Right lobe of liver (tissue), 6 donors: Measurements from ENCODE around the gene SSUH2. TPM values are rescaled to one million over a fixed set of nuclear protein-coding genes. Genes with fewer than 3 reads are reported as not detected.
"Not testable (repeated sequence)": the region's sequence is repeated elsewhere in the genome, so short reads cannot be mapped to it uniquely, and the experiment has no call there.

Source experiments
- ATAC-seq, 4 donors: fragments of 200-7000 bp; cut with Tn5 transposase; one replicate each; pipeline ENCODE4 v1.9.1; 2020; ENCODE audit warnings: mild to moderate bottlenecking in 4 of 4, moderate library complexity in 4 of 4
- DNase-seq, 3 donors: peaks; one replicate each; pipeline ENCODE4 v3.0.0-alpha.2; 2020
- H3K27ac ChIP-seq, 3 donors: fragments of 200-600 bp; one replicate each; pipeline ENCODE4 v1.8.0; 2022
- H3K27me3 ChIP-seq, 2 donors: fragments of 200-600 bp; one replicate each; pipeline ENCODE4 v1.8.0; 2022
- H3K36me3 ChIP-seq, 4 donors: fragments of 200-600 bp; sonication (generic) in 1 of 4; one replicate each; pipeline versions ENCODE4 v1.5.1 to v1.8.0; 2017 to 2022; ENCODE audit warnings: control low read depth in 1 of 4
- H3K4me1 ChIP-seq, 4 donors: fragments of 200-600 bp; sonication (generic) in 1 of 4; one replicate each; pipeline versions ENCODE4 v1.5.1 to v1.8.0; 2017 to 2022; ENCODE audit warnings: control low read depth in 1 of 4
- H3K4me3 ChIP-seq, 3 donors: fragments of 200-600 bp; one replicate each; pipeline ENCODE4 v1.8.0; 2022
- H3K9me3 ChIP-seq, 4 donors: fragments of 200-600 bp; sonication (generic) in 1 of 4; one replicate each; pipeline versions ENCODE4 v1.5.1 to v1.8.0; 2017 to 2022; ENCODE audit warnings: control low read depth in 1 of 4
- CTCF ChIP-seq, 4 donors: fragments of 200-600 bp in 3 of 4; fragments of 450-650 bp in 1 of 4; IDR thresholded peaks; one replicate each; pipeline versions ENCODE4 v1.5.1 to v1.8.0; 2016 to 2022; ENCODE audit warnings: antibody characterized with exemption in 4 of 4, mild to moderate bottlenecking in 2 of 4
- POLR2A ChIP-seq: fragments of 450-650 bp; IDR thresholded peaks from one replicate; pipeline ENCODE4 v1.6.1; 2017; ENCODE audit warnings: antibody characterized with exemption, mild to moderate bottlenecking
- WGBS: methylation state at CpG from one replicate; pipeline ENCODE4 v1.1.6; 2018; ENCODE audit warnings: low coverage, low lambda C conversion rate; ENCODE audit not compliant: insufficient coverage; ENCODE audit errors: missing lambda C conversion rate; 5-methylcytosine and 5-hydroxymethylcytosine counted together
- intact Hi-C, 2 donors: fragments of 100-400 bp; cut with DNase I; formaldehyde crosslinking; loops; one replicate each; pipeline versions ENCODE4 v1.11.2 to v1.14.1; 2022
- total RNA-seq, 6 experiments: library from RNA; depleted of rRNA in 2 of 6; stranded (reverse); fragments of >200 nt in 2 of 6; fragmentation: NEBNext Ultra II Directional in 3 of 6; extraction: Animal tissue kit (Norgen Biotek cat#: 25700) in 3 of 6; gene quantifications; one replicate each; pipeline versions ENCODE4 v1.1.0 to v1.2.4, GENCODE V29; 2016 to 2023
- donor health status: DM: no; HTN: yes; CAD: no.
- donor health status: DM: no; HTN: no; CAD: no.
- donor health status: DM: no; HTN: no; CAD: no.
- donor health status: DM: no; HTN: yes; CAD: no.
- donor health status: DM: no; HTN: yes; CAD: no.

SSUH2 gene
- total RNA-seq, 6 experiments from 2014 or later: 0.09 to 2.0 (median 1.1) TPM; not detected in 1

GRCh38 chr3:8656240-8656639, 11.6 kb upstream of the SSUH2 start:
- no peaks in the 10 kb centered on the region for H3K4me1 ChIP-seq
- no peak for TF ChIP-seq CTCF (IDR thresholded peaks at IDR 0.05)
- TF ChIP-seq POLR2A: no peak
- WGBS: 76% methylated on average over 7 of the region's 8 CpGs
- H3K9me3 ChIP-seq: no peaks in the 10 kb centered on the region
- H3K4me3 ChIP-seq: no peak overlapping the region
- no peak overlapping the region for H3K27ac ChIP-seq
- DNase-seq (no peak), ATAC-seq (no peak)
- no peaks in the 10 kb centered on the region for H3K36me3 ChIP-seq
- intact Hi-C loops: no loop called here
- no peaks in the 10 kb centered on the region for H3K27me3 ChIP-seq

- DNase-seq (no peak), ATAC-seq (no peak)
- H3K27me3 ChIP-seq: no peaks in the 10 kb centered on the region
Measured at GRCh38 chr3:8655387-8655835, 10.8 kb upstream of the SSUH2 start.

GRCh38 chr3:8654572-8655329, 10.2 kb upstream of the SSUH2 start:
- H3K4me1 ChIP-seq, DNase-seq, ATAC-seq, H3K9me3 ChIP-seq, H3K27ac ChIP-seq, H3K36me3 ChIP-seq, intact Hi-C loops, H3K27me3 ChIP-seq, H3K4me3 ChIP-seq: not testable (repeated sequence)
- WGBS: 85% methylated on average over 4 of the region's 6 CpGs

More at GRCh38 chr3:8655387-8655835, 10.8 kb upstream of the SSUH2 start:
- WGBS: 49% methylated on average over 9 of the region's 10 CpGs
- intact Hi-C loops: no loop called here
- TF ChIP-seq CTCF (IDR thresholded peaks at IDR 0.05) (no peak), POLR2A (no peak)
- no peak overlapping the region for H3K27ac ChIP-seq
- H3K36me3 ChIP-seq: no peaks in the 10 kb centered on the region
- no peak overlapping the region for H3K4me3 ChIP-seq
- no peaks in the 10 kb centered on the region for H3K9me3 ChIP-seq
- H3K4me1 ChIP-seq: no peaks in the 10 kb centered on the region

GRCh38 chr3:8653800-8654408, 9.3 kb upstream of the SSUH2 start:
- H3K4me3 ChIP-seq: no peak overlapping the region
- TF ChIP-seq CTCF (IDR thresholded peaks at IDR 0.05): no peak
- TF ChIP-seq POLR2A: no peak
- no peaks in the 10 kb centered on the region for H3K9me3 ChIP-seq
- no peak for ATAC-seq
- no peak for DNase-seq
- H3K4me1 ChIP-seq: no peaks in the 10 kb centered on the region
- no peaks in the 10 kb centered on the region for H3K36me3 ChIP-seq
- WGBS: 89% methylated on average over 8 of the region's 8 CpGs
- H3K27ac ChIP-seq: no peak overlapping the region
- intact Hi-C loops: no loop called here
- H3K27me3 ChIP-seq: no peaks in the 10 kb centered on the region

DNA sequence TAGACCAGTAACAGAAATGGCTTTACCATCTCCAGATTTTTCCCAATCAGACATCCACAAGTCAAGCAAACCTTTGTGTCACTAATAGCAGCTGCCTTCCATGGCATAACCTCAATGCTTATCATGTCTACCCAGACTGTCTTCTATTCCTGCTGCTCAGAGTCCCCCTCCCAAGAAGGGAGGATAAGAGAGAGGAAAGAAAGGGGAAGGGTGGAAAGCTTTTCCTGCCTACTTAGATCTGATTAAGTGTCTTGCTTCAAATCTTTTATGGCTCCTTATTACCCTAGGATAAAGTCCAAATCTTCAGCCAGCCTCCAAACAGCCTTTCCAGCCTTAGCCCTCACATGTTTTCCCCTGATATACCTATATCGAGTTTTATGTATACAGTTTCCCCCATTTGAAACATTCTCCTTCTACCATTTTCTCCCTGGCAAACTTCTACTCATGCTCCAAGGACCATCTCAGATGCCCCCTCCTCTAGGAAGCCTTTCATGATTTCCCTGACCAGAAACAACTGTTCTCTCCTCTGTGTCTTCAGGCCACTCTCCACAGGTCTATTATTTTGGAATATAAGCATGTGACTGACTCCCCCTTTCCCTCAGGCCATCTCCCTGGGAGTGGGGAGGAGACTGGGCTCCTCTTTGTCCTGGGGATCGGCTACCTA, 7.9 kb upstream of the SSUH2 start:
- no peaks in the 10 kb centered on the region for H3K4me1 ChIP-seq
- 70% methylated on average over 2 of the region's 2 CpGs for WGBS
- TF ChIP-seq POLR2A (no peak), CTCF (IDR thresholded peaks at IDR 0.05) (no peak)
- H3K4me3 ChIP-seq: no peak overlapping the region
- H3K36me3 ChIP-seq: no peaks in the 10 kb centered on the region
- DNase-seq: no peak
- no peaks in the 10 kb centered on the region for H3K9me3 ChIP-seq
- H3K27me3 ChIP-seq: no peaks in the 10 kb centered on the region
- no peak overlapping the region for H3K27ac ChIP-seq
- intact Hi-C loops: no loop called here
- ATAC-seq: no peak
